Endometrial microvascular endothelial cells (primary cell): ENCODE data around the gene RBM44. TPM values are rescaled to one million over a fixed set of nuclear protein-coding genes. Genes with fewer than 3 reads are reported as not detected.
"Not testable (repeated sequence)": the region's sequence is repeated elsewhere in the genome, so short reads cannot be mapped to it uniquely, and the experiment has no call there.

Experiments
- in situ Hi-C: cut with HindIII; loops from 2 replicates; pipeline ENCODE4 v1.10.0; 2017; ENCODE audit warnings: low sequenced_read_pairs, low pct_unique_long_range_greater_than_20kb; ENCODE audit errors: inconsistent ontology term
- total RNA-seq: library from RNA; depleted of rRNA; stranded (reverse); fragments of >200 nt; gene quantifications from one replicate; pipeline ENCODE4 v1.2.3, GENCODE V29; 2015; ENCODE audit errors: inconsistent ontology term

The RBM44 gene
- total RNA-seq, 1 donor from 2014 or later = 0.09 TPM

DNA sequence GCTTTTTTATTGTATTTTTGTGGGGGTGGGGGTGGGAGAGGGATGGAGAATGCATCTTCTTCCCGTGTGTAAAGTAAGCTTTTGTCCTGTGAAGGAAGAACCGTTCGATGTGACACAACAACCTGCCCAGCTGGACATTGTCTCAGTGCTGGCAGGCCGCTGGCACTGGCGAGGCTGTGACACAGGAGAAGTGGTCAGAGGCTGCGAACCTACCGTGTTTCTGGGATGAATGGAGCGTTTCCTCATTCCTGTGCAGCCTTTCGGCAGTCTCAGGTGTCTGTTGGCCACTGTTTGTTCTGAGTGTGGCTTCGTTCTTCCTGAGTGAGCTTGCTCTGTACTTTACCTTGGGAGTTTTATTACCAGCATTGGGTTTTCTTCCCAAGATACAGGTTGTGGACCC lies 68.9 kb downstream of the RBM44 start:
- in situ Hi-C loops = no loop called here

DNA sequence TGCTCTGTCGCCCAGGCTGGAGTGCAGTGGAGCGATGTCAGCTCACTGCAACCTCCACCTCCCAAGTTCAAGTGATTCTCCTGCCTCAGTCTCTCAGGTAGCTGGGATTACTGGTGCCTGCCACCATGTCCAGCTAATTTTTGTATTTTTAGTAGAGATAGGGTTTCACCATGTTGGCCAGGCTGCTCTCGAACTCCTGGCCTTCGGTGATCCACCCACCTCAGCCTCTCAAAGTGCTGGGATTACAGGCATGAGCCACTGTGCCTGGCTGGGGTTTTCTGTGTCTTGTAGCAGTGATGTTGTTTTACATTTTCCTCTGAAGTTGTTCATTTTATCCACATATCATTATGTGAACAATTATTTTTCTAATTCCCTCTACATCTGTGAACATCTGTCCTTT lies 69.5 kb downstream of the RBM44 start:
- in situ Hi-C loops = not testable (repeated sequence)

GRCh38 chr2:237868631-237869342 lies 70.2 kb downstream of the RBM44 start:
- in situ Hi-C loops = no loop called here

- in situ Hi-C loops = no loop called here
These were observed 70.9 kb downstream of the RBM44 start for GRCh38 chr2:237869343-237870102.

DNA sequence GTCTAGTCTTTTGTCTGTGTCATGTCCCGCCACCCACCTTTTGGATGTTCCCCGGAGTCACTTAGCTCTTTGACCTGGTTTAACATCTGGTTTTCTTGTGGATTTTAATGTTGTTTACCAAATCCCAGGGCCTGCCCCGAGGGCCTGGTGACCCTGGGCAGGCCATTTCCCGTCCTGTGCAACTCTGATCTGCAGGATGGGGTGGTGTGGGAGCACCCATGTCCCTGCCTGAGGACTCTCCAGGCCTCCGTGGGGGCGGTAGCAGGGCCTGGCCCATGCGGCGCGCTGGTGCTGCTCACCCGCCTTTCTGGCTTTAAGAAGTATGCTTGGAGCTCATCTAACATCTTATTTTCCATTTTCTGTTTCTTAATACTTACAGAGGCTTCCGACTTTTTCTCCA lies 71.5 kb downstream of the RBM44 start:
- in situ Hi-C loops = no loop called here

- in situ Hi-C loops = no loop called here
These were observed 72.4 kb downstream of the RBM44 start for GRCh38 chr2:237870754-237871651.

DNA sequence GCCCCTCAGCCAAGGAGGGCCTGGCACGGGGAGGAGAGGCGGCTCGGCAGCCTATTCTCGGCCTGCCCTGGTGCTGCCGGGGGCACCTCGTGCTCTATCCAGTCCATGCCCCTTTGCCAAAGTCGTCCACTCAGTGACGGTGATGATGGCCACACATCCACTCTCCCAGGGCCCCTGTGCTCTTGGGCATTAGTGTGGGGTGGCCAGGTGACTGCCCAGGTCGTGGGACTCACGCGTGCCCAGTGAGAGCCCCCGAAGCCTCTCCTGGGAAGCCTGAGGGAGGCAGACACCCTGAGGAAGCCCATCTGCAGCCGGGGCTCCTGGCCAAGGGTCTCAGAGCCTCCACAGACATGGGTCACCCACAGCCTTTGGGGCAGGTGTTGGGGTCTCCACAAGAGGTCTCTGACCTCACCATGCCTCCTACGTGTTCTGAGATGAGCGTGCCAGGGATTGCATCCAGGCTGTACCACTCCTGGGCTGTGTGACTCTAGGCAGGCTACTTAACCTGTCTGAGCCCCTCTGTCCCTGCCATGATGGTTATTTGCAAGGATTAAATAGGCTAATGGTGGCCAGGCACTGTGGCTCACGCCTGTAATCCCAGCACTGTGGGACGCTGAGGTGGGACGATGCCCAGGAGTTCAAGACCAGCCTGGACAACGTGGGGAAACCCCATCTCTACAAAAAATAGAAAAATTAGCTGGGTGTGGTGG lies 73.8 kb downstream of the RBM44 start:
- in situ Hi-C loops = no loop called here

DNA sequence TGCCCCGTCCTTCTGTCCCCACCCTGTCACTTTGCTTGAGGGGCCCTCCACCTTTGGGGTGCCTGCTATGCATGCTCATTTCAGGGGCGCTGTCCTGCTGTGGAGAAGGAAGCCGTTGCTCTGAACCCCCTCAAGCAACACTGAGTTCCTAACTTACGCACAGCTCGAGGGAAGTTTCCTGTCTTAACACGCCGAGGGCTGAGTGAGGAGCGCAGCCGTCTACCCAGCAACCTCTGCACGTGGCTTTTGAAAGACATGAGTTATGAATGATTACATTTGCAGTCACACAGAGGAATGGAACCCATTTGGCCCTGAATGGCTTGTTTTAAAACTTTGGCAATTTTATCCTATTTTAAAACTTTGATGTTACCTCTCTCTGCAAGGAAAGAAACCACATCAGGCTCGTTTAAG lies 74.8 kb downstream of the RBM44 start:
- in situ Hi-C loops = no loop called here

GRCh38 chr2:237873897-237874551 lies 75.4 kb downstream of the RBM44 start:
- in situ Hi-C loops = no loop called here

- in situ Hi-C loops = no loop called here
These were observed 76.1 kb downstream of the RBM44 start for GRCh38 chr2:237874585-237875161.

- in situ Hi-C loops = no loop called here
These were observed 76.9 kb downstream of the RBM44 start for GRCh38 chr2:237875256-237876060.

GRCh38 chr2:237876061-237876526 lies 77.5 kb downstream of the RBM44 start:
- in situ Hi-C loops = no loop called here

DNA sequence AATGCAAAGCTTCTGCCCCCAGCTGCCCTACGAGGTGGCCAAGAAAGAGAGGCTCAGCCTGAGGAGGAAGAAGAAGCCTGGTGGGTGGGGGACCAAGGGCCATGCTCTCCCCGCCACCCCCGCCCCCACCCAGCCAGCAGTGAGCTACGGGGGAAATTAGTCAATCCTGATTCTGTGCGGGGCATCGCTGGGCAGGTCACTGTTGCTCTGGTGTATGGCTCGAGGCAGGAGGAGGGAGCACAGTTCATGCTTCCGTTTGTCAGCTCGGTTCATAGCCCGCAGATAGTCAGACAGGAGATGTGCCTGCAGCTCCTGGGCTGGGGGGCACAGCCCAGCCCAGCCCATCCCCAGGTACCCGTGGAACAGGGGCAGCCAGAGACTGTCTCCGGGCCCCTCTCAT lies 78.0 kb downstream of the RBM44 start:
- in situ Hi-C loops = no loop called here

DNA sequence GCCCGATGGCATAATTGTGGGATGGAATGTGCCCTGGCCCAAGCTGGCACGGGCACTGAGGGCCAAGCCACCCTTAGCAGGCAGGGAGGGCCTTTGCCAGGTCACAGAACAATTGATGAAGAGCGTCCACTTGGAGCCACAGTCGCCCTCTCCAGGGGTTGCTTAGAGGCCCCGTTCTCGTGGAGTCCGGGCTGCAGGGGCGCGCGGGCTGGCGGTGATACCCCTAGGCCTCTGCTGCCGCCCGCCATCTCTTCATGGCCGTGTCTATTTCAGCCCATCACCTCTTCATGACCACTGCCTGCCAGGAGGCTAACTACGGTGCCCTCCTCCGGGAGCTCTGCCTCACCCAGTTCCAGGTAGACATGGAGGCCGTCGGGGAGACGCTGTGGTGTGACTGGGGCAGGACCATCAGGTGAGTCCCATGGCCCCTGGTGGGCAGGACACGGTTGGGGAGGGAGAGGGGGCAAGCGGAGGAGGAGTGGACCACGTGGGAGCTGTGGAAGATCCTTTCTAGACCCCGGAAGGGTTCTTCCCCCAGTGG lies 78.4 kb downstream of the RBM44 start:
- in situ Hi-C loops = no loop called here

DNA sequence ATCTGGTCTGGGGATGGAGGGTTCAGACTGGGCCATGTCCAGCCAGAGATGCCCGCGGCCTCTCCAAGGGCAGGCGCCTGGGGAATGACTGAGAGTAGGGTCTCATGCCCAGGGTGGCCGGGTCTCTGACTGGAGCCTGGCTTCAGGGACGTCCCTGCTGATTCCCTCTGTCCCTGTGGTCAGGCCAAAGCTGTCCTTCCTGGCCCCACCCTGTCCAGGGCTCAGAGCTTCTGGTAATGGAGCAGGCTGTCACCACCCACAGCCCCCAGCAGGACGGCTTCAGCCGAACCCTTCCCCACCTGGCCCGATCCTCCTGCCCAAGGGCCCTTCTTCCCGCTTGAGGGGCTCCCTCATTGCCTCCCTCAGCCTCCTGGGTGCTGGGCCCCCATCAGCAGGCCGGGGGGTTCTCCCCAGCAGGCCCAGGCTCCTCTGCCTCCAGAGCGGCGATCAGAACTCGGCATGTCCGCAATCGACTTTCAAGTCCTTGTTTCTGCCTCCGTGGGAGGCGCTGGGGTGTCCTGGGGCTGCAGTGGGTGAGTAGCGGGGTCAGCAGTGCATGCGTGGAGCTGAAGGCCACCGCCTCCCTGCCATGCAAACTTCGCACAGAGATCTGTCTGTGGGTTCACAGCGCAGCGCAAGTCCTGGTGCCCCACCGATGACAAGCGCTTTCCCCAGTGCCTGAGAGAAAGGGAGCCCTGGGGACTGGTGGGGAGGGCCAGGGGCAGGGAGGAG lies 79.2 kb downstream of the RBM44 start:
- in situ Hi-C loops = no loop called here

DNA sequence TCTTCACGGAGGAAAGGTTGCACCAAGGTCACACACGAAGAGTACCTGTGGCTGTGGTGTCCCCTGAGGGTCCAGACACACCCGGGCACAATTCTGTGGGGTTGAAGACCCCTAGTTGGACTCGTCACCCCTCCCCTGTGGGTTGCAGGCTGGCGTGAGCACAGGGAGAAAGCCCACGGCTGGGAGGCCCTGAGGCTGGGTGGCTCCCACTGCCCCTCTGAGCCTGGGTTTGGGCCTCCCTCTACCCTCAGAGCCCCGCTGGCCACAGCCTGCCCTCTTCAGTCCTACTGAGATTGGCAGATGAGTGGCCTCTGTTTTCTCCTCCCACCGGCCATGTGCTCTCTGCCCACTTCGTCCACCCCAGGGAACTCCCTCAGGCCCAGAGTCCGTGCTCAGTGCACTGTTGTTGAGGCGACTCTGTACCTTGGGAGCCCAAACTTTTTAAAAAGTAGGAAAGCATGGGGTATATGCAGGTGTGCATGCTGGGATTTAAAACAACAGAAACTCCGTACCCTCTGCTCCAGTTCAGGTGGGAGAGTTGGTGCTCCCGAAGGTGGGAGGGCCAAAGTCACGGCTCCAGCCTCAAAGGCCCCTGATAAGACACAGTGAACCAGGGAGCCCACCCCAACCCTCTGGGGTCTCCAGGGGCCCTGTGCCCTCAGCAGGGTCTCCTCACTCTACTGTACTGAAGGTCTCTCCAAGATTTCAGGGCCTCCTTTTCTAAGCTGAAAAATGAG lies 79.9 kb downstream of the RBM44 start:
- in situ Hi-C loops = no loop called here
